SK-N-MC (cell line): Measurements from ENCODE around the gene SHROOM2.
"Not testable (repeated sequence)": the region's sequence is repeated elsewhere in the genome, so short reads cannot be mapped to it uniquely, and the experiment has no call there.

Experiments
- EZH2 ChIP-seq: fragments of 200-600 bp; sonication (generic); IDR thresholded peaks from one replicate; pipeline ENCODE4 v1.6.1; 2017; ENCODE audit warnings: antibody characterized with exemption
- FOXP2 ChIP-seq: optimal IDR thresholded peaks from 2 replicates; pipeline ENCODE3; 2011; ENCODE audit warnings: mild to moderate bottlenecking, moderate library complexity; ENCODE audit not compliant: insufficient read depth; ENCODE audit errors: extremely low read length, control extremely low read depth
- POLR2AphosphoS5 ChIP-seq: IDR thresholded peaks from 2 replicates; pipeline ENCODE4 v1.6.1; 2012; ENCODE audit warnings: mild to moderate bottlenecking, low read depth, low read length, borderline replicate concordance

DNA sequence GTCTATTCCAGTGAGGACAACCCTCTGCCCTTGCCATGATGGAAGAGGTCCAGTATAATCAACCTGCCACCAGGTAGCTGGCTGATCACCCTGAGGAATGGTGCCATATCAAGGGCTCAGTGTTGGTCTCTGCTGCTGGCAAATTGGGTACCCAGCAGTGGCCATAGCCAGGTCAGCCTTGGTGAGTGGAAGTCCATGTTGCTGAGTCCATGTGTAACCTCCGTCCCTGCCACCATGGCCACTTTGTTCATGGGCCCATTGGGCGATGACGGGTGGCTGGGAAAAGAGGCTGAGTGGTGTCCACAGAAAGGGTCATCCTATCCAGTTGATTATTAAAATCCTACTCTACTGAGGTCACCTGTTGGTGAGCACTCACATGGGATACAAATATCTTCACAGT, 24.9 kb downstream of the SHROOM2 start:
- TF ChIP-seq POLR2AphosphoS5, EZH2, FOXP2: not testable (repeated sequence)
